Endothelial cell of umbilical vein (primary cell): Measurements from ENCODE around the gene MTMR4. TPM values are rescaled to one million over a fixed set of nuclear protein-coding genes. Genes with fewer than 3 reads are reported as not detected.

Experiments used
- BruUV-seq: library from RNA; stranded (reverse); fragments of 400-500 nt; replicated peaks from 2 replicates; lab custom pipeline; 2021; lab: Mats Ljungman, UMichigan
- CTCF ChIA-PET: fragments of 300-600, 350-600 bp; sonication (Branson Sonifier 250); formaldehyde crosslinking; loops from one replicate; lab custom pipeline; 2021; ENCODE audit warnings: antibody characterized with exemption, inconsistent platforms; lab: Charles Lee
- POLR2A ChIA-PET: fragments of 300-600, 350-600 bp; sonication (Branson Sonifier 250); formaldehyde crosslinking; loops from one replicate; lab custom pipeline; 2021; ENCODE audit warnings: antibody characterized with exemption, inconsistent platforms; lab: Charles Lee
- DNase-seq: peaks from one replicate; pipeline ENCODE4 v3.0.0-alpha.2; 2011; ENCODE audit warnings: low read depth, low spot score
- FAIRE-seq: peaks from 2 replicates; lab custom pipeline; 2011; peaks lifted over from hg19 to GRCh38; lab: Jason Lieb, UNC
- H2AFZ ChIP-seq: 2 replicates; pipeline ENCODE4 v1.6.0; 2012; ENCODE audit warnings: low read depth, low read length, control low read depth, inconsistent platforms
- H3K27ac ChIP-seq: 2 replicates; pipeline ENCODE4 v1.5.1; 2011; ENCODE audit warnings: low read depth, mild to moderate bottlenecking, control low read depth, low read length, moderate library complexity; ENCODE audit not compliant: insufficient read depth
- H3K27me3 ChIP-seq, 2 experiments: 2 replicates each; pipeline versions ENCODE4 v1.6.0 to v1.6.1; 2011; ENCODE audit warnings: low read length in 2 of 2, mixed read lengths in 1 of 2; ENCODE audit not compliant: control insufficient read depth in 2 of 2, insufficient read depth in 2 of 2
- H3K36me3 ChIP-seq, 2 experiments: 2 replicates in 1 of 2; 3 replicates in 1 of 2; pipeline ENCODE4 v1.5.1; 2011; ENCODE audit warnings: low read length in 2 of 2, mild to moderate bottlenecking in 1 of 2, moderate library complexity in 1 of 2; ENCODE audit not compliant: control insufficient read depth in 2 of 2, insufficient read depth in 2 of 2; ENCODE audit errors: extremely low read depth in 1 of 2
- H3K4me1 ChIP-seq: 3 replicates; pipeline ENCODE4 v1.5.1; 2011; ENCODE audit warnings: mild to moderate bottlenecking, low read length; ENCODE audit not compliant: control insufficient read depth, insufficient read depth; ENCODE audit errors: extremely low read depth
- H3K4me2 ChIP-seq: 2 replicates; pipeline ENCODE4 v1.6.1; 2011; ENCODE audit warnings: low read length, control low read depth, mixed read lengths; ENCODE audit not compliant: insufficient read depth
- H3K4me3 ChIP-seq, 3 experiments: fragments of 200-600 bp in 1 of 3; sonication (generic), shearing (Covaris generic) in 1 of 3; replicated peaks in 1 of 3; 2 replicates each; pipeline ENCODE4 v1.5.1; 2011 to 2016; ENCODE audit warnings: control low read depth in 3 of 3, low read length in 3 of 3, mild to moderate bottlenecking in 2 of 3, inconsistent platforms in 1 of 3, low read depth in 1 of 3, moderate library complexity in 1 of 3; ENCODE audit not compliant: insufficient read depth in 1 of 3
- H3K79me2 ChIP-seq: 2 replicates; pipeline ENCODE4 v1.6.0; 2012; ENCODE audit warnings: low read length, inconsistent platforms; ENCODE audit not compliant: control insufficient read depth, insufficient read depth
- H3K9ac ChIP-seq: replicated peaks from 2 replicates; pipeline ENCODE3; 2011; ENCODE audit warnings: low read length, control low read depth; ENCODE audit not compliant: insufficient read depth; ENCODE audit errors: extremely low read depth
- H3K9me1 ChIP-seq: replicated peaks from 3 replicates; pipeline ENCODE4 v1.6.0; 2011; ENCODE audit warnings: mild to moderate bottlenecking, low read length; ENCODE audit not compliant: control insufficient read depth, insufficient read depth; ENCODE audit errors: extremely low read depth
- H3K9me3 ChIP-seq: replicated peaks from 2 replicates; pipeline ENCODE4 v1.5.1; 2012; ENCODE audit warnings: low read length, inconsistent platforms; ENCODE audit not compliant: control insufficient read depth, insufficient read depth
- H4K20me1 ChIP-seq: replicated peaks from 2 replicates; pipeline ENCODE3; 2011; ENCODE audit warnings: mild to moderate bottlenecking, low read length; ENCODE audit not compliant: control insufficient read depth, insufficient read depth; ENCODE audit errors: extremely low read depth
- EZH2 ChIP-seq: IDR thresholded peaks from 2 replicates; pipeline ENCODE4 v1.6.1; 2012; ENCODE audit warnings: borderline replicate concordance, low read depth, mild to moderate bottlenecking, moderate library complexity, low read length, inconsistent platforms; ENCODE audit not compliant: severe bottlenecking
- GATA2 ChIP-seq: IDR thresholded peaks from 2 replicates; pipeline ENCODE4 v1.7.0; 2011; ENCODE audit warnings: low read depth, mild to moderate bottlenecking, moderate library complexity, mixed read lengths, low read length; ENCODE audit not compliant: insufficient read length, insufficient read depth
- JUN ChIP-seq: IDR thresholded peaks from 2 replicates; pipeline ENCODE4 v1.6.1; 2011; ENCODE audit warnings: borderline replicate concordance, low read depth; ENCODE audit not compliant: insufficient read length, insufficient read depth
- MAX ChIP-seq: IDR thresholded peaks from 2 replicates; pipeline ENCODE4 v1.6.1; 2011; ENCODE audit not compliant: insufficient read depth, insufficient read length
- dilution Hi-C: fragments of 300-500 bp; cut with MboI; formaldehyde crosslinking; loops from one replicate; pipeline ENCODE4 v1.15.0; 2019; ENCODE audit warnings: low sequenced_read_pairs; ENCODE audit not compliant: extremely low pct_ligation_motif_present
- intact Hi-C: fragments of 100-400 bp; cut with micrococcal nuclease; formaldehyde crosslinking; loops from one replicate; pipeline ENCODE4 v1.10.0; 2022
- polyA plus RNA-seq, 4 experiments: library from polyadenylated mRNA; depleted of rRNA in 3 of 4; stranded (reverse) in 3 of 4; unstranded in 1 of 4; fragments of >200 nt; gene quantifications; 2 replicates each; pipeline versions ENCODE4 v1.2.1 to v1.2.3, GENCODE V29; 2011 to 2012; ENCODE audit warnings: missing spikeins in 1 of 4
- total RNA-seq: library from RNA; stranded (reverse); gene quantifications from 2 replicates; pipeline ENCODE4 v1.2.3, GENCODE V29; 2021
- TF ChIP-seq, protein P1 (sequence below), 2 donors: IDR thresholded peaks; 1 replicate in 1 of 2; 2 replicates in 1 of 2; pipeline ENCODE4 v1.5.1; 2011; ENCODE audit warnings: low read length in 2 of 2, mild to moderate bottlenecking in 2 of 2, moderate library complexity in 2 of 2, control low read depth in 1 of 2, inconsistent platforms in 1 of 2, low read depth in 1 of 2; ENCODE audit not compliant: insufficient read depth in 1 of 2; ENCODE audit errors: extremely low read depth in 1 of 2

MTMR4 gene
- total and polyA plus RNA-seq, 2 donors (not counting 3 experiments of a cell fraction or from before 2014, with no cell fraction given), result 25.1 to 41.0 TPM

- H3K4me1 ChIP-seq, result peaks cover 16% of the 10 kb centered on the region
- no peaks in the 10 kb centered on the region for H4K20me1 ChIP-seq
- H3K79me2 ChIP-seq, result no peaks in the 10 kb centered on the region
- H3K27me3 ChIP-seq, result peaks cover 0 to 2% of the 10 kb centered on the region in 2 experiments
- no peak overlapping the region for H3K4me2 ChIP-seq
- dilution Hi-C loops, result no loop called here
- DNase-seq, result no peak
- FAIRE-seq, result no peak
- POLR2A ChIA-PET, result no interaction called here
- H3K9me3 ChIP-seq, result no peaks in the 10 kb centered on the region
- H3K9me1 ChIP-seq, result no peaks in the 10 kb centered on the region
- H3K4me3 ChIP-seq, result no peak overlapping the region
- CTCF ChIA-PET, result interaction anchor here (0.8 to 2.3 kb wide), 3 partner anchors 10 to 12 kb away, joined by 4 to 6 read pairs (median 6); no protein-coding TSS in a partner anchor
- no peak overlapping the region for H3K9ac ChIP-seq
- intact Hi-C loops, result no loop called here
- BruUV-seq, result no TSS peak
- H3K27ac ChIP-seq, result no peak overlapping the region
- no peaks in the 10 kb centered on the region for H3K36me3 ChIP-seq
- TF ChIP-seq EZH2, result no peak
- TF ChIP-seq, protein P1, sequence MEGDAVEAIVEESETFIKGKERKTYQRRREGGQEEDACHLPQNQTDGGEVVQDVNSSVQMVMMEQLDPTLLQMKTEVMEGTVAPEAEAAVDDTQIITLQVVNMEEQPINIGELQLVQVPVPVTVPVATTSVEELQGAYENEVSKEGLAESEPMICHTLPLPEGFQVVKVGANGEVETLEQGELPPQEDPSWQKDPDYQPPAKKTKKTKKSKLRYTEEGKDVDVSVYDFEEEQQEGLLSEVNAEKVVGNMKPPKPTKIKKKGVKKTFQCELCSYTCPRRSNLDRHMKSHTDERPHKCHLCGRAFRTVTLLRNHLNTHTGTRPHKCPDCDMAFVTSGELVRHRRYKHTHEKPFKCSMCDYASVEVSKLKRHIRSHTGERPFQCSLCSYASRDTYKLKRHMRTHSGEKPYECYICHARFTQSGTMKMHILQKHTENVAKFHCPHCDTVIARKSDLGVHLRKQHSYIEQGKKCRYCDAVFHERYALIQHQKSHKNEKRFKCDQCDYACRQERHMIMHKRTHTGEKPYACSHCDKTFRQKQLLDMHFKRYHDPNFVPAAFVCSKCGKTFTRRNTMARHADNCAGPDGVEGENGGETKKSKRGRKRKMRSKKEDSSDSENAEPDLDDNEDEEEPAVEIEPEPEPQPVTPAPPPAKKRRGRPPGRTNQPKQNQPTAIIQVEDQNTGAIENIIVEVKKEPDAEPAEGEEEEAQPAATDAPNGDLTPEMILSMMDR (IDR thresholded peaks at IDR 0.05; ENCODE audit: extremely low read depth in 1 of 2, insufficient read depth in 1 of 2, low read depth in 1 of 2, low read length in 2 of 2), result no peak
- TF ChIP-seq GATA2, result no peak
- no peak for TF ChIP-seq MAX
- no peak for TF ChIP-seq JUN
- H2AFZ ChIP-seq, result no peak overlapping the region
These were observed 16.2 kb upstream of the MTMR4 start for GRCh38 chr17:58530655-58531054.
